Nephron (organoid): ENCODE measurements around the gene SLC31A1.
A peak's percentile ranks its signal among the peaks of the same experiment; 100 is the strongest.

Experiments used
- H3K27ac Mint-ChIP-seq, 3 experiments: 2 replicates each; pipeline ENCODE4 v1.8.0; 2020; ENCODE audit warnings: mixed read lengths in 3 of 3, mild to moderate bottlenecking in 2 of 3, moderate library complexity in 1 of 3
- H3K27me3 Mint-ChIP-seq: 2 replicates; pipeline ENCODE4 v1.8.0; 2021; ENCODE audit warnings: low read depth, mild to moderate bottlenecking, moderate library complexity, mixed read lengths
- H3K36me3 Mint-ChIP-seq: 2 replicates; pipeline ENCODE4 v1.8.0; 2020; ENCODE audit warnings: low read depth, mixed read lengths
- H3K4me1 Mint-ChIP-seq: 2 replicates; pipeline ENCODE4 v1.8.0; 2020; ENCODE audit warnings: mixed read lengths
- H3K4me3 Mint-ChIP-seq, 3 experiments: 2 replicates each; pipeline ENCODE4 v1.8.0; 2020; ENCODE audit warnings: mild to moderate bottlenecking in 3 of 3, mixed read lengths in 3 of 3, moderate library complexity in 2 of 3
- H3K9me3 Mint-ChIP-seq: 2 replicates; pipeline ENCODE4 v1.8.0; 2020; ENCODE audit warnings: mixed read lengths
- CTCF ChIP-seq, 3 experiments: fragments of 200-600 bp; sonication (generic); IDR thresholded peaks; one replicate each; pipeline ENCODE4 v1.5.0; 2021; ENCODE audit warnings: antibody characterized with exemption in 3 of 3; ENCODE audit not compliant: unreplicated experiment in 3 of 3

Gene SLC31A1

DNA sequence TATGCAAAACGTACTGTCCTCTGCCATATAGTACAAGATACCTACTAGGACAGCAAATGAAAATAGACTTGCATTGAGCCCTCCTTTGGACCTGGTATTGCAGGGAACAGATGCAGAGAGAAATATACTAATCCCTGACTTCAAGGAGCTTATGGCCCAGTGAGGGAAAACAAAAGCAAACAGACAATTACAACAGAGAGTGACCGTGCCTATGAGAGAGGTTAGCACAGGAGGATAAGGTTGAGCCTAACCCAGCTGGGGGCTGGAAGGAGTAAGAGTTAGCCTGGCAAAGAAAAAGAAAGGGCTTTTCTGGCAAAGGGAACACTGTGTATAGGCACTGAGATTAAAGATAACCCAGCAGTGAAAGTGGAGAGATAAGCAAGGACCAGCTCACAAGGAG, 48.5 kb downstream of the SLC31A1 start:
- Mint-ChIP-seq H3K4me3 (peak overlapping the region in 1 of 3 experiments; percentile 1), H3K27me3 (no peaks in the 10 kb centered on the region), H3K36me3 (peaks cover 44% of the 10 kb centered on the region), H3K27ac (no peak overlapping the region), H3K4me1 (peaks cover 5% of the 10 kb centered on the region), H3K9me3 (no peaks in the 10 kb centered on the region)
- TF ChIP-seq CTCF (IDR thresholded peaks at IDR 0.05; ENCODE audit: unreplicated experiment in 3 of 3): no peak

- Mint-ChIP-seq H3K36me3 (peaks cover 34% of the 10 kb centered on the region), H3K27me3 (no peaks in the 10 kb centered on the region), H3K27ac (no peak overlapping the region), H3K4me3 (no peak overlapping the region), H3K9me3 (no peaks in the 10 kb centered on the region), H3K4me1 (peaks cover 5% of the 10 kb centered on the region)
- peak; percentile 63 to 80 (median 71) for TF ChIP-seq CTCF (IDR thresholded peaks at IDR 0.05; ENCODE audit: unreplicated experiment in 3 of 3)
Measured at GRCh38 chr9:113274474-113275156, 53.3 kb downstream of the SLC31A1 start.

DNA sequence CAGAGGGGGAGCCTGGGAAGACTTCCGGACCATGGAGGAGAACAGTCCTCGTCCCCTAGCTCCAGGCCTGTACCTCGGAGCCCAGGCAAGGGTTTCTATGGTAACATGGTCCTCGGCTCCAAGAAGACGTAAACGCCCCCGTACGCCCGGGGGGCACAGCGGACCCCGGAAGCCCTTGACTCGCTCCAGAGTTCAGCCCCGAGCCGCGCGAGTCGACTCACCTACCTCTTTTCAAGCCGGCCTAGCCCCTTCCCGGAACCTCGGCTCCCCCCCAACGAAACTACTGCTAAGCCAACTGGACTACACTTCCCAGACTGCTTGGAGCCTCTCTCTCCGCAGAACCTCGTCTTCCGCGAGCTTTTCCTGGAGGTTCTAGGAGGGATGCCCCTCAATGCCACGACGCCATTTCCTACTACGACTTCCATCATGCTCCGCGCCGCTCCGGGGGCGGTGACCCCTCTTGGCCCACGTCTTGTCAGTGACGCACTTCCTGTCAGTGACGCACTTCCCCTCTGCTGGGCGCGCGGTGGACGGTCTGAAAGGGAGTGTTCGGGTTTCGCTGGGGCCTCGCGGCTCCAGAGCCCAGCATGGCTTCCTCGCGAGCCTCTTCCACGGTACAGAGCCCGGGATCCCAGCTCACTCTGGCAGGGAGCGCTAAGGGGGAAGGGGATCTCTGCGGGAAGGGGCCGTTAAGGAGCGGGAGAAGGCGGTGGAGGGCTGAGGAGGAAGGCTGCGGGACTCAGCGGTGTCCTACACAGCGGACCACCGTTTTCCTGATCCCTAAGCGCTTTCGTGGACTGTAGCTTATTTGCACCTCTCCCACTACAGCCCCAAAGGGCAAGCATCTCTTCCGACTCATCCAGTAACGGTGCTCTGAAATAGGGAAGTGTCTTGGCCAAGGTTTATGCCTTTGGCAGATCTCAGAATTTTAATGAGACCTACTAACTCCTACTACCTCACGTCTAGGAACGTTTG, 54.1 kb downstream of the SLC31A1 start, which contains the start of the genes CDC26 and PRPF4:
Gene CDC26 (minus strand): TSS at position 416 of the 975 bp plus-strand sequence. CDS start 3,065 bp downstream, outside the sequence.
Gene PRPF4 (plus strand): TSS at position 502 of the 975 bp plus-strand sequence. CDS start 86 bp downstream, at position 588.
- H3K27me3 Mint-ChIP-seq: no peaks in the 10 kb centered on the region
- TF ChIP-seq CTCF (IDR thresholded peaks at IDR 0.05; ENCODE audit: unreplicated experiment in 3 of 3): no peak
- H3K4me3 Mint-ChIP-seq: no peak within 1 kb of the TSS
- H3K9me3 Mint-ChIP-seq: no peaks in the 10 kb centered on the region
- H3K27ac Mint-ChIP-seq: no peak within 1 kb of the TSS
- H3K4me1 Mint-ChIP-seq: peaks cover 14% of the 10 kb centered on the region
- peaks cover 36% of the 10 kb centered on the region for H3K36me3 Mint-ChIP-seq

DNA sequence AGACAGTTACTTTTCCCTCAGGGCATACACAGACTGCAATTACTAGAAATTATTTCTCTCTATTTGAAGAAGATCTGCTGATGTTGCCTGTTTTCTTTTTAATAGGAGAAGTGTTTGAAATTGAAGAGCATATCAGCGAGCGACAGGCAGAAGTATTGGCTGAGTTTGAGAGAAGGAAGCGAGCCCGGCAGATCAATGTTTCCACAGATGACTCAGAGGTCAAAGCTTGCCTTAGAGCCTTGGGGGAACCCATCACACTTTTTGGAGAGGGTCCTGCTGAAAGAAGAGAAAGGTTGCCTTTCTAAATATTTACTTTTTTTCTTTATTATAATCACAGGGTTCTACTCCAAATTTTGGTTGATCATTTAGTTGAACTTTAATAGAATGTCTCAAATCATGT, 57.5 kb downstream of the SLC31A1 start:
- Mint-ChIP-seq H3K27me3 (no peaks in the 10 kb centered on the region), H3K36me3 (peaks cover 49% of the 10 kb centered on the region), H3K4me1 (peaks cover 14% of the 10 kb centered on the region), H3K4me3 (peak overlapping the region in 1 of 3 experiments; percentile 57), H3K9me3 (no peaks in the 10 kb centered on the region), H3K27ac (peak overlapping the region in 2 of 3 experiments; percentile 39 to 69)
- TF ChIP-seq CTCF (IDR thresholded peaks at IDR 0.05; ENCODE audit: unreplicated experiment in 3 of 3): no peak

- peaks cover 9% of the 10 kb centered on the region for H3K4me1 Mint-ChIP-seq
- H3K36me3 Mint-ChIP-seq: peaks cover 65% of the 10 kb centered on the region
Measured at GRCh38 chr9:113281356-113281755, 60.0 kb downstream of the SLC31A1 start.

More at GRCh38 chr9:113281356-113281755, 60.0 kb downstream of the SLC31A1 start:
- peak overlapping the region in 1 of 3 experiments; percentile 7 for H3K4me3 Mint-ChIP-seq
- H3K27ac Mint-ChIP-seq: peak overlapping the region in 1 of 3 experiments; percentile 68
- TF ChIP-seq CTCF (IDR thresholded peaks at IDR 0.05; ENCODE audit: unreplicated experiment in 3 of 3): no peak
- no peaks in the 10 kb centered on the region for H3K27me3 Mint-ChIP-seq
- H3K9me3 Mint-ChIP-seq: no peaks in the 10 kb centered on the region
